Measurements from ENCODE around the gene ACP1. TPM values are rescaled to one million over a fixed set of nuclear protein-coding genes. Genes with fewer than 3 reads are reported as not detected.

ACP1 gene
- total and polyA plus RNA-seq, 2 donors, result 99.2 to 108 TPM

- H3K9me3 ChIP-seq (ENCODE audit: control insufficient read depth in 2 of 2, insufficient read depth in 1 of 2, low read length in 1 of 2), result no peaks in the 10 kb centered on the region
- no peaks in the 10 kb centered on the region for H3K27me3 ChIP-seq (ENCODE audit: control insufficient read depth in 2 of 2, insufficient read depth in 1 of 2, low read length in 1 of 2)
- H3K4me3 ChIP-seq (ENCODE audit: low read length in 2 of 2), result no peak overlapping the region
- peaks cover 18 to 36% of the 10 kb centered on the region in 2 donors for H3K36me3 ChIP-seq (ENCODE audit: control insufficient read depth in 2 of 2, insufficient read depth in 2 of 2, low read length in 1 of 2)
- H3K4me1 ChIP-seq (ENCODE audit: control insufficient read depth in 2 of 2, insufficient read depth in 2 of 2, low read length in 2 of 2), result peaks cover 0 to 5% of the 10 kb centered on the region in 2 donors
- over 99% methylated on average over 4 of the region's 4 CpGs for WGBS
- H3K27ac ChIP-seq (ENCODE audit: low read depth in 1 of 2, low read length in 1 of 2), result no peak overlapping the region
- no peak for DNase-seq (ENCODE audit: low read depth in 6 of 9, low spot score in 9 of 9)
These were observed 6.1 kb downstream of the ACP1 start for GRCh38 chr2:270861-271260.

GRCh38 chr2:271917-272316, 7.2 kb downstream of the ACP1 start:
- Histone ChIP-seq H3K9me3 (ENCODE audit: control insufficient read depth in 2 of 2, insufficient read depth in 1 of 2, low read length in 1 of 2) (no peaks in the 10 kb centered on the region), H3K4me3 (ENCODE audit: low read length in 2 of 2) (no peak overlapping the region), H3K27me3 (ENCODE audit: control insufficient read depth in 2 of 2, insufficient read depth in 1 of 2, low read length in 1 of 2) (no peaks in the 10 kb centered on the region), H3K27ac (ENCODE audit: low read depth in 1 of 2, low read length in 1 of 2) (no peak overlapping the region), H3K4me1 (ENCODE audit: control insufficient read depth in 2 of 2, insufficient read depth in 2 of 2, low read length in 2 of 2) (peaks cover 0 to 3% of the 10 kb centered on the region in 2 donors), H3K36me3 (ENCODE audit: control insufficient read depth in 2 of 2, insufficient read depth in 2 of 2, low read length in 1 of 2) (peaks cover 26 to 45% of the 10 kb centered on the region in 2 donors)
- 99% methylated on average over 12 of the region's 12 CpGs for WGBS
- no peak for DNase-seq (ENCODE audit: low read depth in 6 of 9, low spot score in 9 of 9)

DNA sequence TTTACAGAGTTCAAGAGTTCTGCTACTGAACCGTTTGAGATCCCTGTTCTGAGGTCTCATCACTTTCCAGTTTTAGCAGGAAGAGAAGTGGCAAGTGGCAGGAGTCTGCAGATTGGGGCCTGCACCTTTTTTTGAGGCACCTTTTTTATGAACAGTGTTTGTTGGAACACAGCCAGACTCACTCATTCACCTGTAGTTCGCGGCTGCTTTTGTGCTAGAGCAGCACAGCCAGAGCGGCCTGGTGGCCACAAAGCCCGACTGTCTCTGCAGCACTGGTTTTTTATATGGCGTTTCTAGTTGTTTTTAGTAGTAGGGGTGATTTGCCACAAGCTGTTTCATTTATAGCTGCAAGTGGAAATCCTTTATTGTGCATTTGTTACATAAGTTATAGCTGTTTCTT, 8.6 kb downstream of the ACP1 start:
- H3K4me3 ChIP-seq (ENCODE audit: low read length in 2 of 2), result no peak overlapping the region
- peaks cover 0 to 1% of the 10 kb centered on the region in 2 donors for H3K4me1 ChIP-seq (ENCODE audit: control insufficient read depth in 2 of 2, insufficient read depth in 2 of 2, low read length in 2 of 2)
- H3K27me3 ChIP-seq (ENCODE audit: control insufficient read depth in 2 of 2, insufficient read depth in 1 of 2, low read length in 1 of 2), result no peaks in the 10 kb centered on the region
- DNase-seq (ENCODE audit: low read depth in 6 of 9, low spot score in 9 of 9), result no peak
- H3K36me3 ChIP-seq (ENCODE audit: control insufficient read depth in 2 of 2, insufficient read depth in 2 of 2, low read length in 1 of 2), result peaks cover 37 to 56% of the 10 kb centered on the region in 2 donors
- WGBS, result 73% methylated on average over 6 of the region's 6 CpGs
- no peak overlapping the region for H3K27ac ChIP-seq (ENCODE audit: low read depth in 1 of 2, low read length in 1 of 2)
- H3K9me3 ChIP-seq (ENCODE audit: control insufficient read depth in 2 of 2, insufficient read depth in 1 of 2, low read length in 1 of 2), result no peaks in the 10 kb centered on the region

- DNase-seq (ENCODE audit: low read depth in 6 of 9, low spot score in 9 of 9), result no peak
- Histone ChIP-seq H3K36me3 (ENCODE audit: control insufficient read depth in 2 of 2, insufficient read depth in 2 of 2, low read length in 1 of 2) (peaks cover 39 to 64% of the 10 kb centered on the region in 2 donors), H3K4me1 (ENCODE audit: control insufficient read depth in 2 of 2, insufficient read depth in 2 of 2, low read length in 2 of 2) (no peaks in the 10 kb centered on the region), H3K27me3 (ENCODE audit: control insufficient read depth in 2 of 2, insufficient read depth in 1 of 2, low read length in 1 of 2) (no peaks in the 10 kb centered on the region), H3K27ac (ENCODE audit: low read depth in 1 of 2, low read length in 1 of 2) (no peak overlapping the region), H3K9me3 (ENCODE audit: control insufficient read depth in 2 of 2, insufficient read depth in 1 of 2, low read length in 1 of 2) (no peaks in the 10 kb centered on the region), H3K4me3 (ENCODE audit: low read length in 2 of 2) (no peak overlapping the region)
- 97% methylated on average over 3 of the region's 3 CpGs for WGBS
These were observed 9.8 kb downstream of the ACP1 start for GRCh38 chr2:274503-274902.

DNA sequence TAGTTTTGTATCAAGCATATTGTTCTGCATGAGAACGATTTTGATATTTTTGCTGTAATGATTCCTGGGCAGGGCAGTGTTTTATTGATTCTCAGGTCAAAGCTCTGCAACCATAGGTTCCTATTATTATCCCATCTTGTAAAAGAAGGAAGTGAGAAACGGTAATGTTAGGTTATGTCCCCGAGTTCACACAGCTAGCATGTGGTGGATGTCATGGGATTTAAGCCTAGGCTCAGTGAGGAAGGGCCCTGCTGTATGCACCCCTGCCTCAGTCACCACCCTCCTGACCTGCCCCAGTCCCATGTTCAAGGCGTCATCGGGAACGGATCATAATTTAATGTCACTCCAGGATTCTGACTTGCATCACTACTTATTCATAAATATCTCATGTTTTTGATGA, 10.7 kb downstream of the ACP1 start:
- no peak for DNase-seq (ENCODE audit: low read depth in 6 of 9, low spot score in 9 of 9)
- Histone ChIP-seq H3K27me3 (ENCODE audit: control insufficient read depth in 2 of 2, insufficient read depth in 1 of 2, low read length in 1 of 2) (no peaks in the 10 kb centered on the region), H3K4me3 (ENCODE audit: low read length in 2 of 2) (no peak overlapping the region), H3K4me1 (ENCODE audit: control insufficient read depth in 2 of 2, insufficient read depth in 2 of 2, low read length in 2 of 2) (no peaks in the 10 kb centered on the region), H3K36me3 (ENCODE audit: control insufficient read depth in 2 of 2, insufficient read depth in 2 of 2, low read length in 1 of 2) (peaks cover 40 to 64% of the 10 kb centered on the region in 2 donors), H3K27ac (ENCODE audit: low read depth in 1 of 2, low read length in 1 of 2) (no peak overlapping the region), H3K9me3 (ENCODE audit: control insufficient read depth in 2 of 2, insufficient read depth in 1 of 2, low read length in 1 of 2) (no peaks in the 10 kb centered on the region)
- WGBS, result 94% methylated on average over 6 of the region's 6 CpGs

- H3K36me3 ChIP-seq (ENCODE audit: control insufficient read depth in 2 of 2, insufficient read depth in 2 of 2, low read length in 1 of 2), result peaks cover 46 to 66% of the 10 kb centered on the region in 2 donors
- no peak overlapping the region for H3K27ac ChIP-seq (ENCODE audit: low read depth in 1 of 2, low read length in 1 of 2)
- H3K27me3 ChIP-seq (ENCODE audit: control insufficient read depth in 2 of 2, insufficient read depth in 1 of 2, low read length in 1 of 2), result no peaks in the 10 kb centered on the region
- 96% methylated on average over 2 of the region's 2 CpGs for WGBS
- H3K9me3 ChIP-seq (ENCODE audit: control insufficient read depth in 2 of 2, insufficient read depth in 1 of 2, low read length in 1 of 2), result no peaks in the 10 kb centered on the region
- no peak overlapping the region for H3K4me3 ChIP-seq (ENCODE audit: low read length in 2 of 2)
- no peaks in the 10 kb centered on the region for H3K4me1 ChIP-seq (ENCODE audit: control insufficient read depth in 2 of 2, insufficient read depth in 2 of 2, low read length in 2 of 2)
- no peak for DNase-seq (ENCODE audit: low read depth in 6 of 9, low spot score in 9 of 9)
These were observed 13.7 kb downstream of the ACP1 start for GRCh38 chr2:278312-278926.

- Histone ChIP-seq H3K27me3 (ENCODE audit: control insufficient read depth in 2 of 2, insufficient read depth in 1 of 2, low read length in 1 of 2) (no peaks in the 10 kb centered on the region), H3K9me3 (ENCODE audit: control insufficient read depth in 2 of 2, insufficient read depth in 1 of 2, low read length in 1 of 2) (no peaks in the 10 kb centered on the region), H3K27ac (ENCODE audit: low read depth in 1 of 2, low read length in 1 of 2) (no peak overlapping the region), H3K4me3 (ENCODE audit: low read length in 2 of 2) (no peak overlapping the region), H3K36me3 (ENCODE audit: control insufficient read depth in 2 of 2, insufficient read depth in 2 of 2, low read length in 1 of 2) (peaks cover 45 to 61% of the 10 kb centered on the region in 2 donors), H3K4me1 (ENCODE audit: control insufficient read depth in 2 of 2, insufficient read depth in 2 of 2, low read length in 2 of 2) (no peaks in the 10 kb centered on the region)
- no peak for DNase-seq (ENCODE audit: low read depth in 6 of 9, low spot score in 9 of 9)
- WGBS, result 98% methylated on average over 4 of the region's 4 CpGs
These were observed 14.2 kb downstream of the ACP1 start for GRCh38 chr2:278927-279320.

DNA sequence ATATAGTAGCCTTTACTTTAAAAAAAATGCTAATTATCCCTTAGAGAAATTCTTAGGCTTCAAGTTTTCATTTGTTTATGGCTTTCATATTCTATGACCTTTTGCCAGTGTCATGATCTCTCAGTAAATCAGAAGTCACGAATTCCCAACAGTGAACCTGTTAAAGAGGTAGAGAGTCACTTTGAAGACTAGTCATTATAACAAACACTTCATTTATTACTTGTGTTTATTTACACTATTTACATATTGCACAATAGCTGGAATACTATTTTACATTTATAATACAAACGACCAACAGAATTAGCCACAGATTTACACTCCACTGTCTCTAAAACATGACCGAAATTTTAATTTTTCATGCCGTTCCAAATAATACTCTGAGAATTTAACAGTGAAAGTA, 14.6 kb downstream of the ACP1 start:
- Histone ChIP-seq H3K27me3 (ENCODE audit: control insufficient read depth in 2 of 2, insufficient read depth in 1 of 2, low read length in 1 of 2) (peaks cover 0 to 2% of the 10 kb centered on the region in 2 donors), H3K36me3 (ENCODE audit: control insufficient read depth in 2 of 2, insufficient read depth in 2 of 2, low read length in 1 of 2) (peaks cover 45 to 59% of the 10 kb centered on the region in 2 donors), H3K27ac (ENCODE audit: low read depth in 1 of 2, low read length in 1 of 2) (no peak overlapping the region), H3K4me3 (ENCODE audit: low read length in 2 of 2) (no peak overlapping the region), H3K4me1 (ENCODE audit: control insufficient read depth in 2 of 2, insufficient read depth in 2 of 2, low read length in 2 of 2) (no peaks in the 10 kb centered on the region), H3K9me3 (ENCODE audit: control insufficient read depth in 2 of 2, insufficient read depth in 1 of 2, low read length in 1 of 2) (no peaks in the 10 kb centered on the region)
- WGBS, result 96% methylated on average over 4 of the region's 4 CpGs
- DNase-seq (ENCODE audit: low read depth in 6 of 9, low spot score in 9 of 9), result no peak

DNA sequence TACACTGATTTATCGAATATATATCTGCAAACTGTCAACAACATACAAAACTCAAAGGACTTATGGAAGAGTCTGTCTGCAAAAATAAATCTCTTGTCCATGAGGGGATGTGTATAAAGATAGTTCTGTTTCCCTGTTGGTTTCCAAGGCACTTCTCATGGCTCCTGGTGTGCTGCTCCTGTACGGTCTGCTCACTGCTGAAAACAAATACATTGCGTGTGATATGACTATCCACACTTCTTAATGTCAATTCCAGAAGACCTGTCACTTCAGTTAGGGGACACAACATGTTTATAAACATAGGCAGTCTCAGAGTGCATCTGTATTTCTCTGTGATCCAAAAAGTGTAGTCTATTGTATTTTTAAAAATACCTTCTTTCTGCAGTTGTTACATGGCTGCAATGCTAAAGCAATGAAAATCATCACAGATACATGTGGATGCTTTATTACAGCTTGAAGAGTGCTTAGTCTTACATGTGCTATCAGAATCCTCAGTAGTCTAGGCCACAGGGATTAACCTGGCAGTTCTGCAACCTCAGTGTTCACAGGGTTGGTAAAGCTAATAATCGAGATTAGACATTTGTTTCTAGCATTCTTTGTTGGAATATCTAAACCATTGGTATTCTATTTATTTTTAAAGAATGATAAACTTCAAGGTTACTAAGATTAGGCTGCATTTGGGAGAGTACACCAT, 15.4 kb downstream of the ACP1 start:
- no peak for DNase-seq (ENCODE audit: low read depth in 6 of 9, low spot score in 9 of 9)
- Histone ChIP-seq H3K4me1 (ENCODE audit: control insufficient read depth in 2 of 2, insufficient read depth in 2 of 2, low read length in 2 of 2) (no peaks in the 10 kb centered on the region), H3K9me3 (ENCODE audit: control insufficient read depth in 2 of 2, insufficient read depth in 1 of 2, low read length in 1 of 2) (no peaks in the 10 kb centered on the region), H3K27ac (ENCODE audit: low read depth in 1 of 2, low read length in 1 of 2) (no peak overlapping the region), H3K36me3 (ENCODE audit: control insufficient read depth in 2 of 2, insufficient read depth in 2 of 2, low read length in 1 of 2) (peaks cover 45 to 56% of the 10 kb centered on the region in 2 donors), H3K4me3 (ENCODE audit: low read length in 2 of 2) (no peak overlapping the region), H3K27me3 (ENCODE audit: control insufficient read depth in 2 of 2, insufficient read depth in 1 of 2, low read length in 1 of 2) (peaks cover 2 to 4% of the 10 kb centered on the region in 2 donors)
- 98% methylated on average over 4 of the region's 4 CpGs for WGBS
